ENCODE results near the gene GDF10.

GDF10 gene

GRCh38 chr10:47279276-47279675 is 20.7 kb upstream of the GDF10 start:
- Mint-ChIP-seq H3K4me1 (peaks cover 4% of the 10 kb centered on the region), H3K4me3 (no peak overlapping the region), H3K36me3 (no peaks in the 10 kb centered on the region), H3K27ac (no peak overlapping the region), H3K27me3 (peaks cover 13% of the 10 kb centered on the region), H3K9me3 (no peaks in the 10 kb centered on the region)
- DNase-seq (ENCODE audit: low spot score in 2 of 2) (no peak), ATAC-seq (ENCODE audit: low read depth) (no peak)

GRCh38 chr10:47282005-47282656 is 17.9 kb upstream of the GDF10 start:
- H3K4me3 Mint-ChIP-seq = no peak overlapping the region
- H3K27ac Mint-ChIP-seq = no peak overlapping the region
- peaks cover 20% of the 10 kb centered on the region for H3K4me1 Mint-ChIP-seq

GRCh38 chr10:47282657-47283018 is 17.4 kb upstream of the GDF10 start:
- Mint-ChIP-seq H3K4me3 (no peak overlapping the region), H3K36me3 (no peaks in the 10 kb centered on the region), H3K27ac (no peak overlapping the region), H3K27me3 (peaks cover 9% of the 10 kb centered on the region), H3K4me1 (peaks cover 20% of the 10 kb centered on the region), H3K9me3 (no peaks in the 10 kb centered on the region)
- ATAC-seq (ENCODE audit: low read depth) (no peak), DNase-seq (ENCODE audit: low spot score in 2 of 2) (no peak)

More at GRCh38 chr10:47282005-47282656, 17.9 kb upstream of the GDF10 start:
- DNase-seq (ENCODE audit: low spot score in 2 of 2) (no peak), ATAC-seq (ENCODE audit: low read depth) (no peak)
- Mint-ChIP-seq H3K9me3 (no peaks in the 10 kb centered on the region), H3K27me3 (peaks cover 10% of the 10 kb centered on the region), H3K36me3 (no peaks in the 10 kb centered on the region)

DNA sequence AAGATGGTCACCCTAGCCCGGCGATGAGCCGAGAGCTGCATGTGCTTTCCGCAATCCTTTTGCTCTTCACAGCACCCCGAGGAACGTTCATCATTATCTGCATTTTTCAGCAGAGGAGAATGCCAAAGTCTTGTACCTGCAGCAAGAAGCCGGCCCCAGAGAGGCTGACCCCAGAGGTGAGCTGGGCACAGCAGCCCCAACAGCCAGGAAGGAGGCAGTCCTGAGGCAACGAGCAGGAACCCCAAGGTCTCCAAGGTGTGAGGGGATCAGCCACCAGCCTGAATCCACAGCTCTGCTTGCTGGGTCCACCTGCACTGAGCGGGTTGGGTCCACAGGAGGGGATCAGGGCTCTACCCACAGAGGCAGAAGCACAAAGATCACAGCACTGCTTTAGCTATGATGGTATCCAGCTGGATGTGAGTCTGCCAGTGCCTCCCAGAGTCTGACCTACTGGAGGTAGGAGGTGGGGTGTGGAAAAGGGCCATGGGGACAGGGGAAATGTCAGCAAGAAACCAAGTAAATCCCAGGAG is 16.8 kb upstream of the GDF10 start:
- Mint-ChIP-seq H3K36me3 (no peaks in the 10 kb centered on the region), H3K27me3 (peaks cover 9% of the 10 kb centered on the region), H3K4me1 (peaks cover 20% of the 10 kb centered on the region), H3K9me3 (no peaks in the 10 kb centered on the region), H3K27ac (no peak overlapping the region), H3K4me3 (no peak overlapping the region)
- ATAC-seq (ENCODE audit: low read depth) (no peak), DNase-seq (ENCODE audit: low spot score in 2 of 2) (no peak)

DNA sequence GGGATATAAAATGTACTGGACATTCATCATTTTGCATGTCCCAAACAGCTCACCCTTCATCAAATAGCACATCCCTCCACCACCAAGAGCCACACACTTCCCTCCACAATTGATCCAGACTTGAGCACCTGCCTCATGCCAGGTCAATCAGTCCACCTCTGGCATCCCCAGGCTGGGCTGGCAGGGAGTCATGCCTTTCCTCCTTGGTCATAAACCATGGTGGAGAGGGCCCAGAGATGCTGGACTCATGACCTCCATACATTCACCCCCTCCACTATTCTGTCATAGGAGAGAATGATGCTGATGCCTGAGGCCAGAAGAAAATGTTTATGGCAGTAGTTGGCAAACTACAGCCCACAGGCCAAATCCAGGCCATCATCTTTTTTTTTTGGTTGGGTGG is 16.1 kb upstream of the GDF10 start:
- peaks cover 20% of the 10 kb centered on the region for H3K4me1 Mint-ChIP-seq
- ATAC-seq (ENCODE audit: low read depth) (no peak), DNase-seq (ENCODE audit: low spot score in 2 of 2) (no peak)
- H3K27ac Mint-ChIP-seq = no peak overlapping the region
- no peak overlapping the region for H3K4me3 Mint-ChIP-seq
- H3K9me3 Mint-ChIP-seq = no peaks in the 10 kb centered on the region
- no peaks in the 10 kb centered on the region for H3K36me3 Mint-ChIP-seq
- peaks cover 9% of the 10 kb centered on the region for H3K27me3 Mint-ChIP-seq

- ATAC-seq (ENCODE audit: low read depth) = no peak
- Mint-ChIP-seq H3K36me3 (no peaks in the 10 kb centered on the region), H3K9me3 (no peaks in the 10 kb centered on the region), H3K4me1 (peaks cover 20% of the 10 kb centered on the region), H3K27ac (no peak overlapping the region), H3K27me3 (peaks cover 9% of the 10 kb centered on the region), H3K4me3 (no peak overlapping the region)
- DNase-seq (ENCODE audit: low spot score in 2 of 2) = no peak
Measured at GRCh38 chr10:47285381-47286115, 14.4 kb upstream of the GDF10 start.

DNA sequence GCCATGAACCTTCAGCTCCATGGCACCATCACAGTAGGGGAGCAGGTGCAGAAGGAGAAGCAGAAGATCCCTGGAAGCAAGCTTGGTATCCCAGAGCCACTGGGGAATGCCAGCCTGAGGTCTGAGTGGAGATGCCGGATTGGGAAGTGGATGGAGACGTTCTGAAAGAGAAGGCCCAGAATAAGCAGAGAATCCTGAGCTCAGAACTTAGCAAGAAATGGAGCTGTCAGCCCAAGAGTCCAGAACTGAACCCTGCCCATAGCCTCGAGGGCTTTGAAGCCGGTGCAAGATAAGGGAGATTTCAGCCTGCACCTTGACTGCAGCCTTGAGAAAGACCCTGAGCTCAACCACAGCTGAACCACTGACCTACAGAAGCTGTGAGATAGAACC is 13.9 kb upstream of the GDF10 start:
- H3K36me3 Mint-ChIP-seq = no peaks in the 10 kb centered on the region
- no peak overlapping the region for H3K4me3 Mint-ChIP-seq
- no peak overlapping the region for H3K27ac Mint-ChIP-seq
- DNase-seq (ENCODE audit: low spot score in 2 of 2) = no peak
- ATAC-seq (ENCODE audit: low read depth) = no peak
- peaks cover 9% of the 10 kb centered on the region for H3K27me3 Mint-ChIP-seq
- no peaks in the 10 kb centered on the region for H3K9me3 Mint-ChIP-seq
- H3K4me1 Mint-ChIP-seq = peaks cover 20% of the 10 kb centered on the region

DNA sequence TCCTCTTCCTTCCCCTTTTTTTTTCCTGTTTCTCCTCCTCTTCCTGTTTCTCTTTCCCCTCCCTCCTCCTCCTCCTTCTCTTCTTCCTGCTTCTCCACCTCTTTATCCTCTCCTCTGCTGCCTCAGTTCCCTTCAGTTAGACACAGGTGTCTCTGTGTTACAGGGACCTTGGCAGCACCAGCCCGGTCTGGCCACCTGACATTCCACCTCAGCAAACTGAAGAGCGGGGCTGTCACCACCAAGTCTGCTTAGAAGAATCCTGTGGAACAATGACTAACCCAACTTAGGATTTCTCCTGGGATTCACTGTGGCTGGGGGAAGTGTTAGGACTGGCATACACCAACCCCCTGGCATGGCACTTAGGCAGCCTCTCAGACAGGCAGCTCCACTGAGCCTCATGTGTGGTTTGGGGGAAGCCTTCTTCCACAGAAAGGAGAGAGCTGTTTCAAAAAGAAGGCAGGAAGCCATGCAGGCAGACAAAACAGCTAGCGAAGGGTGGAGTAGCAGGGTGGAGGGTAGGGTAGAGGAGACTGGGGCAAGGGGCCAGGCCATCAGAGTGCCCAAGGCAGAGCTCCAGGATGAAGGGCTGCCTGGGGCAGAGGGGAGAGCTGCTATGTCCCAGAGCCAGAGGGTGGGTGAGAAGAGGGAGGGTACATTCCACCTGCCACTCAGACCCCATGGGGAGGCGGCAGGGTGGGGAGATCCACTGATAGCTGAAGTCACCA is 13.2 kb upstream of the GDF10 start:
- Mint-ChIP-seq H3K9me3 (no peaks in the 10 kb centered on the region), H3K4me3 (no peak overlapping the region), H3K27ac (no peak overlapping the region), H3K4me1 (peaks cover 20% of the 10 kb centered on the region), H3K27me3 (peaks cover 9% of the 10 kb centered on the region), H3K36me3 (no peaks in the 10 kb centered on the region)
- ATAC-seq (ENCODE audit: low read depth) (no peak), DNase-seq (ENCODE audit: low spot score in 2 of 2) (no peak)

- Mint-ChIP-seq H3K27me3 (peaks cover 7% of the 10 kb centered on the region), H3K27ac (no peak overlapping the region), H3K9me3 (no peaks in the 10 kb centered on the region), H3K4me3 (no peak overlapping the region), H3K4me1 (peaks cover 18% of the 10 kb centered on the region), H3K36me3 (no peaks in the 10 kb centered on the region)
- ATAC-seq (ENCODE audit: low read depth) (no peak), DNase-seq (ENCODE audit: low spot score in 2 of 2) (no peak)
Measured at GRCh38 chr10:47287365-47287802, 12.6 kb upstream of the GDF10 start.

GRCh38 chr10:47287805-47288204 is 12.2 kb upstream of the GDF10 start:
- Mint-ChIP-seq H3K27ac (no peak overlapping the region), H3K4me1 (peaks cover 16% of the 10 kb centered on the region), H3K4me3 (no peak overlapping the region), H3K27me3 (peaks cover 7% of the 10 kb centered on the region), H3K9me3 (no peaks in the 10 kb centered on the region), H3K36me3 (no peaks in the 10 kb centered on the region)
- no peak for ATAC-seq (ENCODE audit: low read depth)
- no peak for DNase-seq (ENCODE audit: low spot score in 2 of 2)

- H3K4me1 Mint-ChIP-seq = peaks cover 16% of the 10 kb centered on the region
- H3K9me3 Mint-ChIP-seq = no peaks in the 10 kb centered on the region
- no peak overlapping the region for H3K27ac Mint-ChIP-seq
- peaks cover 7% of the 10 kb centered on the region for H3K27me3 Mint-ChIP-seq
- no peak for ATAC-seq (ENCODE audit: low read depth)
- H3K4me3 Mint-ChIP-seq = no peak overlapping the region
- DNase-seq (ENCODE audit: low spot score in 2 of 2) = no peak
- H3K36me3 Mint-ChIP-seq = no peaks in the 10 kb centered on the region
Measured at GRCh38 chr10:47288236-47288635, 11.8 kb upstream of the GDF10 start.

DNA sequence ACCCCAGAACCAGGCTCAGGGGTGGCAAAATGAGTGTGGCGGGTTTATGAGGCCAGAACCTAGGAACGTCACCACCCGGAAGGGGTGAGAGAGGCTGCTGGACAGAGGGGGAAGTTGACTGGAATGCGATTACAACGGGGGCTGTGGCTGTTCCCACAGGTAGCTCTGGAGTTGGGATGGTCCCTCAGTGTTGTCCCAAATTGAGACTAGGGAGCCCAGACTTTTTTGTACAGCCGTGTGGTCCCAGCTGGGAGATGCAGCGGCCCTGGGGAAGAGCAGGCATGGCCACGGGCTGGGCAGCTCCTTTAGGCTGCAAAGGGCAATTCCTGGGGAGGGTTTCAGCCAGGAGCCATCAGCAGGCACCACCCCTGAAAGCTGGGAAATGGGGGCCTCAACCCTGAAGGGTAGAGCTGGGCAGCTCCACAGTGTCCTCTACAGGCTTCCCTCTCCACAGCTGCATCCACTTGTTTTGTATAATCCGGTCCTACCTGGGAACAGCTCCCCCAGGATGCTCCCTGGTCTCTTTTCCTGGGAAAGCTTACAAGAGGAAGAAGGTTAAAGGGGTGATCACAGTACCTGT is 11.0 kb upstream of the GDF10 start:
- Mint-ChIP-seq H3K27me3 (peaks cover 10% of the 10 kb centered on the region), H3K9me3 (no peaks in the 10 kb centered on the region), H3K4me1 (peaks cover 16% of the 10 kb centered on the region), H3K4me3 (no peak overlapping the region), H3K27ac (no peak overlapping the region), H3K36me3 (no peaks in the 10 kb centered on the region)
- no peak for ATAC-seq (ENCODE audit: low read depth)
- DNase-seq (ENCODE audit: low spot score in 2 of 2) = no peak

GRCh38 chr10:47289921-47290320 is 10.1 kb upstream of the GDF10 start:
- ATAC-seq (ENCODE audit: low read depth) (no peak), DNase-seq (ENCODE audit: low spot score in 2 of 2) (no peak)
- H3K4me1 Mint-ChIP-seq = peaks cover 14% of the 10 kb centered on the region
- H3K4me3 Mint-ChIP-seq = no peak overlapping the region
- no peak overlapping the region for H3K27ac Mint-ChIP-seq
- H3K27me3 Mint-ChIP-seq = peaks cover 9% of the 10 kb centered on the region
- no peaks in the 10 kb centered on the region for H3K9me3 Mint-ChIP-seq
- no peaks in the 10 kb centered on the region for H3K36me3 Mint-ChIP-seq

DNA sequence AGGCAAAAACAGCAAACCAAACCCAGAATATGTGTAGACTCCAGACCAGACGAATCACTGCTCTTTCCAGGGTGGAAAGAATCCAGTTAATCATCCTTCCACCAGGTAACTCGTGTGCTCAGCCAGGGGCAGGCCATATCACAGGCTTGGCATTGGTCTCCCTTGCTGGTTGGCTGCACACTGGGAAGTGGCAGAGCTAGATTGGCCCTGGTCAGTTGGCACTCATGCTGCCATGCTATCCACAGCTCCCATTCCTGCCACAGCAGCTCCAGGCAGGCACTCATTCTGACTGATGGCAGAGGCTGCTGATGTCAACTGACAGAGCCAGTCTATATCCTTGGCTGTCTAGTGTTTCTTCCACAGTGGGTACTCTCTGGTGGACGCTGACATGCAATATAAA is 9.7 kb upstream of the GDF10 start:
- Mint-ChIP-seq H3K9me3 (no peaks in the 10 kb centered on the region), H3K4me3 (no peak overlapping the region), H3K4me1 (peaks cover 13% of the 10 kb centered on the region), H3K27me3 (peaks cover 13% of the 10 kb centered on the region), H3K36me3 (no peaks in the 10 kb centered on the region), H3K27ac (no peak overlapping the region)
- DNase-seq (ENCODE audit: low spot score in 2 of 2) (no peak), ATAC-seq (ENCODE audit: low read depth) (no peak)
